Ishikawa (cell line): Measurements from ENCODE around the gene SRF.

Source experiments
- CEBPB ChIP-seq: IDR thresholded peaks from 2 replicates; pipeline ENCODE4 v1.6.1; 2012
- CREB1 ChIP-seq: IDR thresholded peaks from 2 replicates; pipeline ENCODE4 v1.6.1; 2012; ENCODE audit warnings: low read depth
- EGR1 ChIP-seq: IDR thresholded peaks from 2 replicates; pipeline ENCODE4 v1.6.1; 2012
- EP300 ChIP-seq: IDR thresholded peaks from 2 replicates; pipeline ENCODE4 v1.6.1; 2012; ENCODE audit warnings: borderline replicate concordance
- FOXM1 ChIP-seq: IDR thresholded peaks from 2 replicates; pipeline ENCODE4 v1.6.1; 2012; ENCODE audit warnings: low read depth, borderline replicate concordance
- NFIC ChIP-seq: IDR thresholded peaks from 2 replicates; pipeline ENCODE4 v1.6.1; 2012
- RAD21 ChIP-seq: IDR thresholded peaks from 2 replicates; pipeline ENCODE4 v1.6.1; 2012; ENCODE audit warnings: low read depth
- TAF1 ChIP-seq: IDR thresholded peaks from 2 replicates; pipeline ENCODE4 v1.6.1; 2012; ENCODE audit warnings: low read depth, mild to moderate bottlenecking
- TCF12 ChIP-seq: IDR thresholded peaks from 2 replicates; pipeline ENCODE4 v1.6.1; 2012; ENCODE audit warnings: low read depth
- TEAD4 ChIP-seq: IDR thresholded peaks from 2 replicates; pipeline ENCODE4 v1.6.1; 2012
- YY1 ChIP-seq: IDR thresholded peaks from 2 replicates; pipeline ENCODE4 v1.6.1; 2012; ENCODE audit warnings: low read depth
- ZBTB7A ChIP-seq: IDR thresholded peaks from 2 replicates; pipeline ENCODE4 v1.6.1; 2012; ENCODE audit warnings: low read depth
- TF ChIP-seq, protein P1 (sequence below): IDR thresholded peaks from 2 replicates; pipeline ENCODE4 v1.6.1; 2012
- TF ChIP-seq, protein P2 (sequence below): IDR thresholded peaks from 2 replicates; pipeline ENCODE4 v1.6.1; 2012
- TF ChIP-seq, protein P3 (sequence below): IDR thresholded peaks from 2 replicates; pipeline ENCODE4 v1.6.1; 2012; ENCODE audit warnings: low read depth, mild to moderate bottlenecking

The SRF gene

DNA sequence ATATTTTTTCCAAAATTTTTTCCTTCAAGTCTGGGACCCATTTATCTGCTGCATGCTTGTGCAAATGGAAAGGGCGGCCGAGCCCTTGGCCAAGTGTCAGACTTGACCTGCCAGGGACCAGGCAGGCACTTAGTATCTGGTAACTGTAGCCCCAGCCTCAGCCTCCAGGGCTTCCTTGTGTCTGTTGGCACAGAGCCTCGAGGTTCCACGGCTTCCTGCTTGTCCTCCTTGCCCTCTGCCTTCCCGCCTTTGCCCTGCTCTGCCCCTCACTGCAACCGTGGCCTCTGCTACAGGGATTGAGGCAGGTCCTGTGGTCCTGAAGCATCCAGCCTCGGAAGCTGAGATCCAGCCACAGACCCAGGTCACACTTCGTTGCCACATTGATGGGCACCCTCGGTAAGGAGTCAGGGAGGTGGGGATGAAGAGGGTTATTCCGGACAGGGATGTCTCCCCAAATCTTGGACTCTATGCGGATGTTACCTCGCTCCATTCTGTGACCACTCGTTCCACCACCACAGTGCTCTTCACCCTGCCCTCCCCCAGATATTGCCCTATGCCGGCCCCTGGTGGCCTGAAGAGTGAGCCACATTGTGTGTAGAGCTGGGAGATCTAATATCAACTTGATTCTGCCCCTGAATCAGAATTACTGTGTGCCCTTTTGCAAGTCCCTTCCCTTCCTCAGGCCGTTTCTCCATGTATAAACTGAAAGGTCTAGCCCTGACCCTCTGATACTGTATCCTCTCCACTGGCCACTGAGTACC, 41.5 kb upstream of the SRF start:
- TF ChIP-seq TCF12, result no peak
- peak; percentile 42 for TF ChIP-seq RAD21

DNA sequence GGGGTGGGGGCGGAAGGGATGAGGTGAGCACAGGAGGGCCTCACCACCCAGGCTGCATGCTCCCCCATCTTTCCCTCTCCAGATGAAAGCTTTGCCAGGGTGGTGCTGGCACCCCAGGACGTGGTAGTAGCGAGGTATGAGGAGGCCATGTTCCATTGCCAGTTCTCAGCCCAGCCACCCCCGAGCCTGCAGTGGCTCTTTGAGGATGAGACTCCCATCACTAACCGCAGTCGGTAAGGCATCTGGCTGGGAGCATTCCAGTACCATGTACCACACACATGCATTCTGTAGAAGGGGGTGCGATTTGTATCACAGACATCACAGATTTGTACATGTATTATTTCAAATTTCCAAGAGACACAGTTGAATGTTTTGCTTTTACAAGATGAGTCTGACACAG, 40.6 kb upstream of the SRF start:
- TF ChIP-seq TAF1, result no peak
- no peak for TF ChIP-seq CREB1
- TF ChIP-seq, protein P1, sequence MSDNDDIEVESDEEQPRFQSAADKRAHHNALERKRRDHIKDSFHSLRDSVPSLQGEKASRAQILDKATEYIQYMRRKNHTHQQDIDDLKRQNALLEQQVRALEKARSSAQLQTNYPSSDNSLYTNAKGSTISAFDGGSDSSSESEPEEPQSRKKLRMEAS, result no peak
- no peak for TF ChIP-seq RAD21
- TF ChIP-seq, protein P2, sequence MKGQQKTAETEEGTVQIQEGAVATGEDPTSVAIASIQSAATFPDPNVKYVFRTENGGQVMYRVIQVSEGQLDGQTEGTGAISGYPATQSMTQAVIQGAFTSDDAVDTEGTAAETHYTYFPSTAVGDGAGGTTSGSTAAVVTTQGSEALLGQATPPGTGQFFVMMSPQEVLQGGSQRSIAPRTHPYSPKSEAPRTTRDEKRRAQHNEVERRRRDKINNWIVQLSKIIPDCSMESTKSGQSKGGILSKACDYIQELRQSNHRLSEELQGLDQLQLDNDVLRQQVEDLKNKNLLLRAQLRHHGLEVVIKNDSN, result no peak
- no peak for TF ChIP-seq EP300
- no peak for TF ChIP-seq FOXM1
- TF ChIP-seq YY1, result no peak
- TF ChIP-seq, protein P3, sequence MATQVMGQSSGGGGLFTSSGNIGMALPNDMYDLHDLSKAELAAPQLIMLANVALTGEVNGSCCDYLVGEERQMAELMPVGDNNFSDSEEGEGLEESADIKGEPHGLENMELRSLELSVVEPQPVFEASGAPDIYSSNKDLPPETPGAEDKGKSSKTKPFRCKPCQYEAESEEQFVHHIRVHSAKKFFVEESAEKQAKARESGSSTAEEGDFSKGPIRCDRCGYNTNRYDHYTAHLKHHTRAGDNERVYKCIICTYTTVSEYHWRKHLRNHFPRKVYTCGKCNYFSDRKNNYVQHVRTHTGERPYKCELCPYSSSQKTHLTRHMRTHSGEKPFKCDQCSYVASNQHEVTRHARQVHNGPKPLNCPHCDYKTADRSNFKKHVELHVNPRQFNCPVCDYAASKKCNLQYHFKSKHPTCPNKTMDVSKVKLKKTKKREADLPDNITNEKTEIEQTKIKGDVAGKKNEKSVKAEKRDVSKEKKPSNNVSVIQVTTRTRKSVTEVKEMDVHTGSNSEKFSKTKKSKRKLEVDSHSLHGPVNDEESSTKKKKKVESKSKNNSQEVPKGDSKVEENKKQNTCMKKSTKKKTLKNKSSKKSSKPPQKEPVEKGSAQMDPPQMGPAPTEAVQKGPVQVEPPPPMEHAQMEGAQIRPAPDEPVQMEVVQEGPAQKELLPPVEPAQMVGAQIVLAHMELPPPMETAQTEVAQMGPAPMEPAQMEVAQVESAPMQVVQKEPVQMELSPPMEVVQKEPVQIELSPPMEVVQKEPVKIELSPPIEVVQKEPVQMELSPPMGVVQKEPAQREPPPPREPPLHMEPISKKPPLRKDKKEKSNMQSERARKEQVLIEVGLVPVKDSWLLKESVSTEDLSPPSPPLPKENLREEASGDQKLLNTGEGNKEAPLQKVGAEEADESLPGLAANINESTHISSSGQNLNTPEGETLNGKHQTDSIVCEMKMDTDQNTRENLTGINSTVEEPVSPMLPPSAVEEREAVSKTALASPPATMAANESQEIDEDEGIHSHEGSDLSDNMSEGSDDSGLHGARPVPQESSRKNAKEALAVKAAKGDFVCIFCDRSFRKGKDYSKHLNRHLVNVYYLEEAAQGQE, result no peak
- no peak for TF ChIP-seq TCF12
- TF ChIP-seq ZBTB7A, result no peak
- no peak for TF ChIP-seq TEAD4
- no peak for TF ChIP-seq CEBPB
- TF ChIP-seq EGR1, result no peak
- TF ChIP-seq NFIC, result no peak

DNA sequence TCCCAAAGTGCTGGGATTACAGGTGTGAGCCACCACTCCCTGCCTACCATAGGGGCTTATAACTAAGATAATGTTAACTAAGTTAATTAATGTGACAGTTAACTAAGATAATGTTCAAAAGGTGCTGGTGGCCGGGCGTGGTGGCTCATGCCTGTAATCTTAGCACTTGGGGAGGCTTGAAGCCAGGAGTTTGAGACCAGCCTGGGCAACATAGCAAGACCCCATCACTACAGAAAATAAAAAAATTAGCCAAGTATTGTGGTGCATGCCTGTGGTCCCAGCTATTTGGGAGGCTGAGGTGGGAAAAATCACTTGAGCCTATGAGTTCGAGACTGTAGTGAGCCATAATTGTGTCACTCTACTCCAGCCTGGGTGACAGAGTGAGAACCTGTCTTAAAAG, 32.8 kb upstream of the SRF start:
- TF ChIP-seq TAF1 (no peak), NFIC (no peak), TEAD4 (no peak), EP300 (no peak), YY1 (no peak), ZBTB7A (no peak), CREB1 (no peak), TCF12 (no peak)
- TF ChIP-seq, protein P3, result no peak
- TF ChIP-seq, protein P2, result no peak

DNA sequence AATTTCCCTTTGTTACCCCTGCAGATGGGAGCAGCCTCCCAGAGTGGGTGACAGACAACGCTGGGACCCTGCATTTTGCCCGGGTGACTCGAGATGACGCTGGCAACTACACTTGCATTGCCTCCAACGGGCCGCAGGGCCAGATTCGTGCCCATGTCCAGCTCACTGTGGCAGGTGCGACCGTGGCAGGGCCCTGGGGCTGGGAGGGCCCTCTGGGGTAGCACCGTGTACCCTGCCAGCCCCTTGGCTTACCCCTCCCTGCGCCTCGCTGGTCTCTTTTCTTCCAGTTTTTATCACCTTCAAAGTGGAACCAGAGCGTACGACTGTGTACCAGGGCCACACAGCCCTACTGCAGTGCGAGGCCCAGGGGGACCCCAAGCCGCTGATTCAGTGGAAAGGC, 29.4 kb upstream of the SRF start:
- no peak for TF ChIP-seq TEAD4
- TF ChIP-seq TCF12, result no peak
- no peak for TF ChIP-seq EGR1
- TF ChIP-seq NFIC, result no peak
- TF ChIP-seq, protein P1, result no peak
- TF ChIP-seq TAF1, result no peak
- no peak for TF ChIP-seq EP300
- TF ChIP-seq YY1, result no peak
- no peak for TF ChIP-seq CEBPB
- TF ChIP-seq CREB1, result no peak
- TF ChIP-seq FOXM1, result no peak
- TF ChIP-seq, protein P2, result no peak
- no peak for TF ChIP-seq RAD21
- no peak for TF ChIP-seq ZBTB7A
- TF ChIP-seq, protein P3, result no peak
